ENCODE results near the gene ADRA2A.
A peak's percentile ranks its signal among the peaks of the same experiment; 100 is the strongest.

The ADRA2A gene

DNA sequence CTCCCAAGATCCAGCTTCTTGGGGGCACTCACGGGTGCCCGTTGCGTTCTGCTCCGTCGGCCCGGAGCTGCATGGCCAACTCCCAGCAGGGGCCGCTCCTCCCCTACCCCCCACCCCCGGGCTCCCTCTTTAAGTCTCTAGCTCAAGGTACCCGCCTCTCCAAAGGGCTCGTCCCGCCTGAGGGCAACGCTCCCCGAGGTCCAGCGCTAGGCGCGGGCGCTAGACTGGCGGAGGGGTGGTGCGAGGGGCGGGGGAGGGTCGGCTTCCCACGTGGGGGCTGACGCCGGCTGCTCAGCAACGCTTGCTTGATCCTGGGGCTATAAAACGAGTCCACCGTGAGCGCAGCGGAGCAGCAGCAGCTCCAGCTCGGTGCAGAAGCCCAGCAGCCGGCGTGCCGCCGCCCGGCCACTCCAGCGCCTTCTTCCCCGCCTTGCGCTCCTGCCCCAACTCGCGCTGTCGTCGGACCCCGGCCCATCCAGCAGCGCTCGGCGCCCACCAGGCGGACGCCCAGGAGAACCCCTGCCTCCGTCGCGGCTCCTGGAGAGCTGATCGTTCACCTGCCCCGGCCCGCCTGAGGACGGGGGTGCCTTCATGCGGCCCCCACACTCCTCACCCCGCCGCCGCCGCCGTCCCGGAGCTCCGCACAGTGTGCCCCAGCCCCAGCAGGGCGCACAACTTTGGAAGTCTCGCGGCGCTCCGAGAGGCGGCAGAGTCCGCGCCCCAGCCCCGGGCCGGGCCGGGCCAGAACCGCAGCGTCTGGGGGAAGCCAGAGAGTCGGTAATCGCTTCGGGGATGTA lies at the start of gene ADRA2A:
ADRA2A (plus strand) TSS at position 348 of the 797 bp plus-strand sequence. CDS start 968 bp downstream, outside the sequence.
- DNase-seq (ENCODE audit: low read depth), result peak; percentile 31

- no peak for DNase-seq (ENCODE audit: low read depth)
Measured at GRCh38 chr10:111030042-111030750, 46.6 kb upstream of the ADRA2A start.

GRCh38 chr10:111034598-111035310 lies 42.1 kb upstream of the ADRA2A start:
- DNase-seq (ENCODE audit: low read depth), result peak; percentile 75

GRCh38 chr10:111035542-111035941 lies 41.3 kb upstream of the ADRA2A start:
- no peak for DNase-seq (ENCODE audit: low read depth)

- DNase-seq (ENCODE audit: low read depth), result peak; percentile 7
Measured at GRCh38 chr10:111037858-111038257, 39.0 kb upstream of the ADRA2A start.

GRCh38 chr10:111039522-111039921 lies 37.3 kb upstream of the ADRA2A start:
- no peak for DNase-seq (ENCODE audit: low read depth)

DNA sequence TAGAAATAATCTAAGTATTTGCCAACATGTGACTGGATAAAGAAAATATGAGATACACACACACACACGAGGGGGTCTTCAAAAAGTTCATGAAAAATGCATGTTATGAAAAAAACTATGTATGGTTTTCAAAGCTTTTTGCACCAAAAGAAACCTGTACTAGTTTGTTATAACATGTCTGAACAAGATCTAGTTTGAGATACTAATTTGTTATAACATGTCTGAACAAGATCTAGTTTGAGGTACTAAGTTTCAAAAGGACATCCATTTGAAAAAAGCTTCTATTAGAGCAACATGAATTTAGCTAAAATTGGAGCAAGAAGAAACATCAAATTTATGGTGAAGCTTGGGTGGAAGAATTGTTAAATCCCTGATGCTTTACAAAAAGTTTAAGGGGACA lies 19.8 kb upstream of the ADRA2A start:
- DNase-seq (ENCODE audit: low read depth), result no peak

DNA sequence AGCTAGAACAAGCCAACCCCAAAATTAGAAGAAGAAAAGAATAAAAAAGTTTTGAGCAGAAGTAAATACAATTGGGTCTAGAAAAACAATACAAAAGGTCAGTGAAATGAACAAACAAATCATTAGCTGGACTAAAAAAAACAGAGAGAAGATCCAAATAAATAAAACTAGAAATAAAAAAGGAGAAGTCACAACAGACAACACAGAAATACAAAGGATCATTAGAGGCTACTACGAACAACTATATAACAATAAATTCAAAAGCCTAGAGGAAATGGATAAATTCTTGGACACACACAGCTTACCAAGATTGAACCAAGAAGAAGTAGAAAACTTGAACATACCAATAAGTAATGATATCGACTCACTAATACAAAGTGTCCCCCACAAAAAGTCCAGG lies 13.4 kb upstream of the ADRA2A start:
- no peak for DNase-seq (ENCODE audit: low read depth)

GRCh38 chr10:111072232-111072631 lies 4.6 kb upstream of the ADRA2A start:
- no peak for DNase-seq (ENCODE audit: low read depth)

- no peak for DNase-seq (ENCODE audit: low read depth)
Measured at GRCh38 chr10:111075577-111076185, 1.1 kb upstream of the ADRA2A start.

DNA sequence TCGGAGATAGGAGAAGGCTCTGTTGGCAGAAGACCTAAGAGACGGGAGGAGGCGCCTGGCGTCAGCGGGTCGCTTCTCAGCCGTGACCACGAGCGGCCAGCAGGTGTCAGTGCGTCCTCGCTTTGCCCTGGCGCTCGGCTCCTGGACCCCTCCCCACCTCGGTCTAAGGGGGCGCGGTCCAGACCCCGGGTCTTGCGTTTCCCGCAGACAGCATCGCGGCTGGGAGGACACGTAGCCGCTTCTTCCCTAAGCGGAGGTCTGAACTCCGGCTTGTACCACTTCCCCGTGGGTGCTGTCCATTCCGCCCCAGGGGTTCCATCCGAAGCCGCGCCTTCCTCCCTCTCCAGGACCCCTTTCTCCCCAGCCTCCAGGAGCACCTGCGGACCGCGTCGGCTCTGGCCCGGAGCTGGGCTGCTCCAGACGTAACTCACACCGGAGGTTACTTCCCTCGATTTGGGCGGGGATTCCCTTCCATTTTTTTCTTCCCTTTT lies 593 bp upstream of the ADRA2A start:
- peak; percentile 35 for DNase-seq (ENCODE audit: low read depth)

GRCh38 chr10:111077479-111077784 lies 603 bp downstream of the ADRA2A start:
- DNase-seq (ENCODE audit: low read depth), result no peak

DNA sequence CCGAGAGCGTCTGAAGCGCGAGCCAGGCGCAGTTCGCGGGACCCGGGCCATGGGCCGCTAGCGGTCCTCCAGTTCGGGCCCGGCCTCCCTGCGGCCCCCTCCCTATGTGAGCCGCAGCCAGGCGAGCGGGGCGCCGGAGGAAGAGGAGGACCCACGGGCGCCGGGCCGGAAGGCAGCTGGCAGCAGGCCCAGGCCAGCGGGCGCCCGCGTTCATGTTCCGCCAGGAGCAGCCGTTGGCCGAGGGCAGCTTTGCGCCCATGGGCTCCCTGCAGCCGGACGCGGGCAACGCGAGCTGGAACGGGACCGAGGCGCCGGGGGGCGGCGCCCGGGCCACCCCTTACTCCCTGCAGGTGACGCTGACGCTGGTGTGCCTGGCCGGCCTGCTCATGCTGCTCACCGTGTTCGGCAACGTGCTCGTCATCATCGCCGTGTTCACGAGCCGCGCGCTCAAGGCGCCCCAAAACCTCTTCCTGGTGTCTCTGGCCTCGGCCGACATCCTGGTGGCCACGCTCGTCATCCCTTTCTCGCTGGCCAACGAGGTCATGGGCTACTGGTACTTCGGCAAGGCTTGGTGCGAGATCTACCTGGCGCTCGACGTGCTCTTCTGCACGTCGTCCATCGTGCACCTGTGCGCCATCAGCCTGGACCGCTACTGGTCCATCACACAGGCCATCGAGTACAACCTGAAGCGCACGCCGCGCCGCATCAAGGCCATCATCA lies 1.1 kb downstream of the ADRA2A start:
- DNase-seq (ENCODE audit: low read depth), result no peak

- no peak for DNase-seq (ENCODE audit: low read depth)
Measured at GRCh38 chr10:111078505-111079185, 1.8 kb downstream of the ADRA2A start.

GRCh38 chr10:111079241-111079760 lies 2.5 kb downstream of the ADRA2A start:
- no peak for DNase-seq (ENCODE audit: low read depth)

- DNase-seq (ENCODE audit: low read depth), result peak; percentile 48
Measured at GRCh38 chr10:111079781-111080180, 3.0 kb downstream of the ADRA2A start.

DNA sequence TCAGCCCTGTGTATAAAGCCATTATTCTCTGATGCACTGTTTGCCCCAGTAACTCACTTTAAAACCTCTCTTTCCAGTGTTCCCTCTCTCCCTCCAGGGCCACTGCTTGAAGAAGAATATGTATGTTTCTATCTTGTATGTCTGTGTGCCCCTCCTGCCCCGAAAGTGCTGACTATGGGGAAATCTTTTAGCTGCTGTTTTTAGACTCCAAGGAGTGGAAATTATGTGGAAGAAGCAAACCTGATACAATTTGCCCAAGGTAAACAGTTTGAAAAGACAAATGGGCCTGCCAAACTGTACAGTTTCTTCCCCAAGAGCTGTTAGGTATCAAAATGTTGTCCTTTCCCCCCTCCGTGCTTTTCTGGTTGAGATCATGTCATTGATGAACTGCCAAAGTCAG lies 3.4 kb downstream of the ADRA2A start:
- DNase-seq (ENCODE audit: low read depth), result no peak

DNA sequence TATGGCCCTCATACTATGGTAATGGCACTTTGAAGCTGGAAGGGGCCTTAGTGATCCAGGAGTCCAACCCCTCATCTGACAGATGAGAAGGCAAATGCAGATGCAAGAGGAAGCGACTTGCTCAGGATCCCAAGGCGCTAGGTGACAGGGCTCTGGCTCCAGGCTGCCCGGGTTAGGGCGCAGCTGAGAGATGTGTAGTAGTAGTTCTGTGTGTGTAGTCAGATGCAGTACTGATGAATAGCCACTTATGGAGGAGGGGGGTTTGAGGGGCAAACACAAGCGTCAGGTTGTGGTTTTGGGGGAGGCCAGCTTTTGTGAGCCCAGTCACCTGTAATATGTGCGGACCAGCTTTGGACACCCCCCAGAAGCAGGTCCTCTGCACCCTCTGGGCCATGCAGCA lies 4.8 kb downstream of the ADRA2A start:
- DNase-seq (ENCODE audit: low read depth), result no peak

DNA sequence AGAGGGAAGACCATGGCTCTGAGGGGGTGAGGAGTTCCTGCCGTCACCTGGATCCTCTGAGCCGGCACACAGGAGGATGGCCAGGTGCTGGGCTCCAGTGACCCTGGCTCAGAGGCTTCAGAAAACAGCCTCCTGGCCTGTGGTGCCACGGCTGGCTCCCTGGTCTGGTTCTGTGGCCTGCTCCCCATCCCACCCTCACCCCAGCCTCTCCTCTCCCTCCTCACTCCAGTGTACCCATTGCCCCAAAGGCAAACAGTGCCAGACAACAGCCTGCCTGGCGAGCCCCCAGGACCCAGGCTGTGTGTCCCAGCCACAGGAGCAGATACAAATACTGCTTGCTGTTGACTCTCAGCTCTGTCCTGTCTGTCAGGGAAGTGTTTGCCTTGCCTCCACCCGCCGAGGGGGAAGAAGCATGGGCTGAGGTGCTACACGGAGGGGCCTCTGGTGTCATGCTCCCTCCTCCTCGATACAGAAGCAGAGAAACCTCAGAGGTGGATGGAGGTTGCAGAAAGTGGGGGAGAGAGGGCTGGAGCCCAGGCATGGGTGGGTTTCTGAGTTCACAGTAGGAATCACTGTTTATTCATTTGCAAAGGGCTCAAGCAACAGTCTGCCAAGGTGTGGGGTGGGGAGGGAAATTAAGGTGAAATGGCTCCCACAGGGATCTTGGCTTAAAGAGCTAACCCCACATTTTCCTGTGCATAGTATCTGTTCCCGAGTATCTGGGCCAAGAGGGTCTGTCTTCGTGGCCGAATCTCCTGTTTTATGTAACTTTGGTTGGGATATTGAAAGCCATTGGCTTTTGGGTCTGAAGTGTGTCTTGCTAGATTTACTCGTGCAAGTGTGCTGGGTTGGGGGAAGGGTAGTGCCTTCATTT lies 5.5 kb downstream of the ADRA2A start:
- DNase-seq (ENCODE audit: low read depth), result no peak

Measured in amniotic epithelial cell (primary cell).